GM21367 (cell line): ENCODE data around the gene HNRNPA2B1.
"Not testable (repeated sequence)": the region's sequence is repeated elsewhere in the genome, so short reads cannot be mapped to it uniquely, and the experiment has no call there.

ENCODE experiments used
- ATAC-seq: cut with Tn5 transposase; IDR thresholded peaks from one replicate; pipeline ENCODE4 v1.9.1; 2021; ENCODE audit not compliant: unreplicated experiment

HNRNPA2B1 gene

GRCh38 chr7:26166684-26167266, 33.8 kb downstream of the HNRNPA2B1 start:
- ATAC-seq = no peak

GRCh38 chr7:26165950-26166683, 34.4 kb downstream of the HNRNPA2B1 start:
- ATAC-seq = no peak

GRCh38 chr7:26163804-26164203, 36.7 kb downstream of the HNRNPA2B1 start:
- ATAC-seq = not testable (repeated sequence)

- ATAC-seq = no peak
These were observed 38.1 kb downstream of the HNRNPA2B1 start for GRCh38 chr7:26162431-26162830.

GRCh38 chr7:26160896-26161295, 39.6 kb downstream of the HNRNPA2B1 start:
- no peak for ATAC-seq

GRCh38 chr7:26159243-26159642, 41.3 kb downstream of the HNRNPA2B1 start:
- no peak for ATAC-seq

- no peak for ATAC-seq
These were observed 42.9 kb downstream of the HNRNPA2B1 start for GRCh38 chr7:26157520-26158105.

GRCh38 chr7:26156451-26157420, 43.8 kb downstream of the HNRNPA2B1 start:
- ATAC-seq = no peak

- ATAC-seq = no peak
These were observed 44.8 kb downstream of the HNRNPA2B1 start for GRCh38 chr7:26155531-26156375.

GRCh38 chr7:26153823-26154783, 46.4 kb downstream of the HNRNPA2B1 start:
- ATAC-seq = no peak

GRCh38 chr7:26153241-26153822, 47.2 kb downstream of the HNRNPA2B1 start:
- ATAC-seq = no peak

GRCh38 chr7:26152782-26153240, 47.7 kb downstream of the HNRNPA2B1 start:
- ATAC-seq = not testable (repeated sequence)

- ATAC-seq = peak; percentile 62
These were observed 48.4 kb downstream of the HNRNPA2B1 start, which contains the start of gene NFE2L3 for GRCh38 chr7:26151953-26152781. Gene NFE2L3 (plus strand): TSS chr7:26152198. CDS start chr7:26152499, 301 bp downstream.

GRCh38 chr7:26151650-26151952, 48.9 kb downstream of the HNRNPA2B1 start:
- ATAC-seq = no peak

- ATAC-seq = no peak
These were observed 49.5 kb downstream of the HNRNPA2B1 start for GRCh38 chr7:26151096-26151495.

- ATAC-seq = no peak
These were observed 51.1 kb downstream of the HNRNPA2B1 start for GRCh38 chr7:26149391-26149977.

- ATAC-seq = not testable (repeated sequence)
These were observed 52.2 kb downstream of the HNRNPA2B1 start for GRCh38 chr7:26148307-26148700.
